ENCODE data around the gene CNNM1.

CNNM1 gene

DNA sequence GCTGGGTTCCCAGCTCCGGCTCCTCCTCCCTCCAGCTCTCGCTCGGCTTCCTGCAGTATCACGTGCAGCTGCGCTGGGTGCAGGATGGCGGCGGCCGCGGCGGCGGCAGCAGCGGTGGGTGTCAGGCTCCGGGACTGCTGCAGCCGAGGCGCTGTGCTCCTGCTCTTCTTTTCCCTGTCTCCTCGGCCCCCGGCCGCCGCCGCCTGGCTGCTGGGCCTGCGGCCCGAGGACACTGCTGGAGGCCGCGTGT lies at the start of gene CNNM1:
CNNM1 (plus strand) TSS at position 53 of the 250 bp plus-strand sequence; CDS start at position 85, 32 bp downstream.
- peak; percentile 31 to 46 for DNase-seq

DNA sequence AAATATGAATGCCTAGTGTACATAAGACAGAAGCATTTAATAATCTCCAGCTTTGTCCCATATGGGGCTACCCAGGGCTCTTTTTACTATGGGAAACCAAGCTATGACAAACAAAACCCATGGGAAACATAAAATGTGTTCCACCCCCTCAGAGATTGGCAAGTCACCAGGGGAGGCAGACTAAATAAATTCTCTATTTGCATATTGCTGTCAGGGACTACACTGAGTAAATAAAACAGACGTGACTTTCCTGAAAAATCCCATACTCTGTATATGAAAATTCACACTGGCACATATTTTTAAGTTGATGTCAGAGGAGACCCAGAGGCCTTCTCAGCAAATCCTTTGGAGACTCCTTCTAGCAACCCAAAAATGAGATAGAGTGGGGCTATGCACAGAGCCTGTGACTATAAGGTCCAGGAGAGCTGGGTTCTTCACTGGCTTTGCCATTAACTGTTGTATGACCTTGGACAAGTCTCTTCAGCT lies 49.5 kb upstream of the CNNM1 start:
- DNase-seq = no peak

- no peak for DNase-seq
Measured at GRCh38 chr10:99280472-99280871, 48.7 kb upstream of the CNNM1 start.

DNA sequence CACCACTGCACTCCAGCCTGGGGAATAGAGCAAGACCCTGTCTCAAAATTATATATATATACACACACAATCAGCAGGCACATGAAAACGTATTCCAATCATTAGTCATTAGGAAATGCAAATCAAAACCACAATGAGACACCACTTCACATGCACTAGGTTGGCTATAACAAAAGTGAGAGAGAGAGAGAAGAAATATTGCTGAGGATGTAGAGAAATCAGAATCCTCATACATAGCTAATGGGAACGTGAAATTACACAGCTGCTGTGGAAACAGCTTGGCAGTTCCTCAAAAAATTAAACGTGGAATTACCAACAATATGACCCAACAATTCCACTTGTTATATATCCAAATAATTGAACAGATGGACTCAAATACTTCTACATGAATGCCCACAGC lies 43.3 kb upstream of the CNNM1 start:
- DNase-seq = no peak

GRCh38 chr10:99290306-99290705 lies 38.9 kb upstream of the CNNM1 start:
- no peak for DNase-seq

DNA sequence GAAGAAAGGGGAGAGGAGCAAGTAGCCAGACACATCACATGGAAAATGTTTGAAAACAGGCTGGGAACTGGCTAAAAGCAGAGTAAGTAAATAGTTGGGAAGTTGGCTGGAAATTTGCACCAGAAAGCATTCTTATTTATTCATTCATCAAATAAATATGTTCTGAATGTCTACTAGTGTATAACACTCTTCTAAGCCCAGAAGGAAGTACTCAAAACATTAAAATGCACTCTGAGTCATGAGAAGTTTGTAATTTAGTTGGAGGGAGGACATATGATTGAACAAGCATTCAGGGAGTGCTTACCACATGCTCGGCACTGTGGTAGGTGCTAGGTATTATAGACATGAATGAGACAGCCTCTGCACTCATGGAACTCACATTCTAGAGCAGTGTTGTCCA lies 37.0 kb upstream of the CNNM1 start:
- no peak for DNase-seq

DNA sequence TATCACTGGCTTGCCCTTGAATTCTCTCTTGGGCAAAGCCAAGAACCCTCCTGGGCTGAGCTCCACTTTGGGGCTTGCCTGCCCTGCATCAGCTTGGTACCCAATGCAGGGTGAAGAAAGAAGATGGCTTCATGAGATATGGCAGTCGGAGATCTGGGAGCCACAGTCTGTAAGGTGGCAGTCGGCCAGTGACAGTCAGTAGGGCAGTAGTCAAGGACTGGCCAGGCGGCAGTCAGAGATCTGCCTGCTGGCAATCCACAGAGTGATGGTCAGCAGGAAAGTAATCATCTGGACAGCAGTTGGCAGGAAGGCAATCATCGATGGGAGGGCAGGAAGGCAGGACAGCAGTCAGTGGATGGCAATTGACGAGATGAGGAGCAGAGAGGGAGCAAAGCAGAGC lies 32.6 kb upstream of the CNNM1 start:
- no peak for DNase-seq

DNA sequence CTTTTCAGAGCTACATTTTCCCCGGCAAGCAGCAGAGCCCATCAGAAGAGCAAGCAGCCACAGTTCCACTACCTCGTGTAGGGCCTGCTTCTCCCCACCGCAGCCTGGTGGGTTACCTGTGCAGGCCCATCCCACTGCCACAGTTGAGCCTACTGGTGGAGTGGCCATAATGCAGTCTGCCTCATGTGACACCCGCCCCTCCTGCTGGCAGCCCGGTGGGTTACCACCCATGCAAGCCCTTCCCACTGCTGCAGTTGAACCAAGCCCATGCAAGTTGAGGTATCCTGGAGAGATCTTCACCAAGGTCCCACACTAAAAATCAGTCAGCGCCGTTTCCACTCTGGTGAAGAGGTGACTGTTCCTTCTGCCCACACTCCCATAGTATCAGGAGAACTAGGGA lies 32.1 kb upstream of the CNNM1 start:
- no peak for DNase-seq

- DNase-seq = no peak
Measured at GRCh38 chr10:99303899-99304861, 25.0 kb upstream of the CNNM1 start.

- DNase-seq = no peak
Measured at GRCh38 chr10:99304862-99305229, 24.3 kb upstream of the CNNM1 start.

DNA sequence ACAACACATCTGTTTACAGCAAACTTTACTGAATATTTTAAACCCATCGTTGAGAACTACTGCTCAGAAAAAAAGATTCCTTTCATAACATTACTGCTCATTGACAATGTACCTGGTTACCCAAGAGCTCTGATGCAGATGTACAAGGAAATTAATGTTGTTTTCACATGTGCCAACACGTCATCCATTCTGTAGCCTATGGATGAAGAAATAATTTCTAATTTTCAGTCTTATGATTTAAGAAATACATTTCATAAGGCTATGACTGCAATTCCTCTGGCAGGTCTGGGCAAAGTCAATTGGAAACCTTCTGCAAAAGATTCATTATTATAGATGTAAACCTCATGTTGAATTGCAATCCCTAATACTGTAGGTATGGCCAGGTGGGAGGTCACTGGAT lies 16.7 kb upstream of the CNNM1 start:
- no peak for DNase-seq

DNA sequence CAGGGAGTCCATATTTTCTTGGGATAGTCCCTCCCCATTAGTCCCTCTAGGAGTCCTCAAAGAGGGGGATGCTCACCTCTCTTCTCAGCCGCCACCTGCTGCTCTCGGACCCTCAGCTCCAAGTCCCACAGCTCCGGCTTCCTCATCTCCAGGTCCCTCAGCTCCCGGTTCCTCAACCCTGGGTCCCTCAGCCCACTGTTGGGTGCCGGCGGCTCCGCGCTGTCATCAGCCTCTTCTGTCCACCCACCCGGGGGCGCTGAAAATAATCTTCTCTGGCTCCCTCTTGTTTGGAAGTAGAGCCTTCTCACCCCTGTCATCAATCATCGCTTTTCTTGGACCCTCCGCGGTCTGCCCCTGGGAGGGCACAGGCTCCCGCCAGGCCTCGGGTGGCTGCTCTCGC lies 13.3 kb upstream of the CNNM1 start:
- DNase-seq = no peak

- no peak for DNase-seq
Measured at GRCh38 chr10:99316374-99316773, 12.8 kb upstream of the CNNM1 start.

DNA sequence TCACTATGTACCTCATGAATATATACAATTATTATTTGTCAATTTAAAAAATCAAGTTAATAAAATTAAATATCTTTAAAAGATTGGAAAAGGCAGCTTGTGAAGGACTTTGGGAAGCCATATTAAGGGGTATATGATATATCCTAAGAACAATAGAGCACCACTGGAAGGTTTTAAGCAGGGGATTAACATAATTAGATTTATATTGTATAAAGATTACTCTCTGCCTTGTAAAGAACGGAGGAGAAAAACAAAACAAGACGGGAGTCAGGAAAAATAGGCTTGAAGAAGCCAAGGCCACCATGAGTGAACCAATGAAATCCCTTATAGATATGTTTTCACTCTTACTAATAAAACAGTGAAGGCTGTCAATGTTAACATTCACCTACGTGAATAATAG lies 11.1 kb upstream of the CNNM1 start:
- no peak for DNase-seq

GRCh38 chr10:99318475-99318874 lies 10.7 kb upstream of the CNNM1 start:
- DNase-seq = no peak

DNA sequence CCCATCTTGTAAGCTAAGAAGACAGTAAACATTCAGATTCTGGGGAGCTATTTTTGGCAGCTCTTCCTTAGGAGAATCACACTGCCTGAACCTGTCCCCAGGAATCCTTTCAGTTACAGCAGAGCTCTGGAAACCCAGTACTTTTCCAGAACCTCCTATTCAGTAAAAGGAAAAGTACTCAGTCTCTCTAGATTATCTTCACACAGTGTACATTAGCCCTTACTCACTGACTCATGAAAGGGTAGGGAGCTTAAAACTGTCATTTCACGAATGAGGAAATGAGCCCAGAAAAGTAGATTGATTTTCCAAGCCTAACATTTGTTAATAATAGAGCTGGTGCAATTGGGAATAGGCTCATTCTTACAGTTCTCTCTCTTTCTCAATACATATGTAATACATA lies 3.9 kb upstream of the CNNM1 start:
- no peak for DNase-seq

DNA sequence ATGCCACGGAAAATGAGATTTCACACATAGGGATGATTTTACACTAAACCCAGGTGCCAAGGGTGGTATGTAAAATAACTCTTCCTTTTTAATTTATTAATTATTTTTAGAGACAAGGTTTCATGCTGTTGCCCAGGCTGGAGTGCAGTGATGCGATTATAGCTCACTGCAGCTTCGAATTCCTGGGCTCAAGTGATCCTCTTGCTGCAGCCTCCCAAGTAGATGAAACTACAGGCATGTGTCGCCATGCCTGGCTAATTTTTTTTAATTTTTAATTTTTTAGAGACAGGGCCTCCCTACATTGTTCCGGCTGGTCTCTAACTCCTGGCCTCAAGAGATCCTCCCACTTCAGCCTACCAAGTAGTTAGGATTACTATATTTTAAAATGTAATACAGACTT lies 2.3 kb upstream of the CNNM1 start:
- no peak for DNase-seq

GRCh38 chr10:99328579-99329303 lies 415 bp upstream of the CNNM1 start:
- DNase-seq = no peak

- DNase-seq = peak; percentile 13 to 21
Measured at GRCh38 chr10:99329554-99330346, 594 bp downstream of the CNNM1 start.

- DNase-seq = peak in 1 of 2 experiments; percentile 3
Measured at GRCh38 chr10:99330347-99330924, 1.3 kb downstream of the CNNM1 start.

- no peak for DNase-seq
Measured at GRCh38 chr10:99331207-99331803, 2.1 kb downstream of the CNNM1 start.

- DNase-seq = no peak
Measured at GRCh38 chr10:99337311-99337811, 8.2 kb downstream of the CNNM1 start.

All from activated CD4-positive, alpha-beta T cell treated with anti-CD3 and anti-CD28 coated beads, Interleukin-2, amount 50 U/mL, for 48 hours (primary cell).